ENCODE results near the gene APOM. TPM values are rescaled to one million over a fixed set of nuclear protein-coding genes. Genes with fewer than 3 reads are reported as not detected.

The APOM gene
- total and polyA plus RNA-seq, 2 of the 4 experiments (the other 2 are of a cell fraction): 1.4 to 3.8 TPM

DNA sequence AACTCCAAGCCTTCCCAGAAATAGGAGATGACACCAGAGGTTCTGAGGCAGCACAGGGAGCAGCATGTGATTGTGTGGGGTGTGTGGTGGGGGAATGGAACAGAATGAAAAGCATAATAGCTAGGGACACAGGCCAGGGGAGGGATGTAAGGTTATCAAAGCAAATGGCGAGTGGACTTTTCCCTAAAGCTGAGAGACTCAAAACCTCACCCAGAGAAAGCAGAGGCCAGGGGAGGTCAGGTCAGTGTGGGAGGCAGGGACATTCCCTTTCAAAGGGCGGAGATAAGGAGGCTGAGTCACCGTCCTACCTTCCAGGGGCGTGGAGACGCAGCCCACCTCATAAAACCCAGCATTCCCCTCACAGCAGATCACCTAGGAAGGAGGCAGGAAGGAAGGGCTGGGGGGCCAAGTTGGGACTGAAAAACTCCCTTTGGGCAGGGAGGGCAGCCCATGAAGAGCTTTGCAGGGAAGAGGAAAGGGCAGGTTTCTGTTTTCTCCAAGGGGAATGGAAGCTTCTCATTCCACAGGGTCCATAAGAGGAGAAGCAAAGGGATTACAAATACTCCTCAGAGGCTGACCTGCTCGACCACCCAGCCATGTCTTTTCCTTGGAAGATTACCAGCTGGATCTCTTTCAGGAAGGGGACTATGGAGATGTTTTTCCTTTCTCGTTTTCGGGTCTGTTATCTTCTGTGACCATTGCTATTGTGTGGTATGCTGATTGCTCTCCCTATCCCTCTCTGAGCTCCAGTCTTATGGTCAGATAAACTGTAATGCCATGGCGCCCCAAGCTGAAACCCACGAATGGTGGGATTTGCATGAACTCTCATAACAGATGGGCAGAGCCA, 34.8 kb downstream of the APOM start (continued):
- no peak for TF ChIP-seq RFX5 (IDR thresholded peaks at IDR 0.05; ENCODE audit: low read depth, low read length)

DNA sequence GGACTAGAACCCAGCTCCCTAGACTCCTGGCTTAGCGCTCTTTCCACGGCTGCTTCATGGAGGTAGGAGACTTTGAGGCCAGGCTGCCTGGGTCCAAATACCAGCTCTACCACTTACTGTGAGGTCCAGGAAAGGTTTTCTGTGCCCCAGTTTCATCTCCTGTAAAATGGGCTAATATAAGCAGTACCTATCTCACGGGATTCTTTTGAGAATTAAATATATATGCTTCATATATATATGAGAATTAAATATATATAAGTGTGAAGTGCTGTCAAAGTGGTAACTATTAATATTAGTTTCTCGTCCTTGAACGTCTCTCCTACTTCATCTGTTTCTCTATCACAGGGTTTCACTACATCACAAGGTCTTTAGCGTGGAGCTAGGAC, 35.4 kb downstream of the APOM start:
- BruUV-seq (replicated peaks): no TSS peak
- CTCF ChIA-PET: no interaction called here
- TF ChIP-seq, protein P1, sequence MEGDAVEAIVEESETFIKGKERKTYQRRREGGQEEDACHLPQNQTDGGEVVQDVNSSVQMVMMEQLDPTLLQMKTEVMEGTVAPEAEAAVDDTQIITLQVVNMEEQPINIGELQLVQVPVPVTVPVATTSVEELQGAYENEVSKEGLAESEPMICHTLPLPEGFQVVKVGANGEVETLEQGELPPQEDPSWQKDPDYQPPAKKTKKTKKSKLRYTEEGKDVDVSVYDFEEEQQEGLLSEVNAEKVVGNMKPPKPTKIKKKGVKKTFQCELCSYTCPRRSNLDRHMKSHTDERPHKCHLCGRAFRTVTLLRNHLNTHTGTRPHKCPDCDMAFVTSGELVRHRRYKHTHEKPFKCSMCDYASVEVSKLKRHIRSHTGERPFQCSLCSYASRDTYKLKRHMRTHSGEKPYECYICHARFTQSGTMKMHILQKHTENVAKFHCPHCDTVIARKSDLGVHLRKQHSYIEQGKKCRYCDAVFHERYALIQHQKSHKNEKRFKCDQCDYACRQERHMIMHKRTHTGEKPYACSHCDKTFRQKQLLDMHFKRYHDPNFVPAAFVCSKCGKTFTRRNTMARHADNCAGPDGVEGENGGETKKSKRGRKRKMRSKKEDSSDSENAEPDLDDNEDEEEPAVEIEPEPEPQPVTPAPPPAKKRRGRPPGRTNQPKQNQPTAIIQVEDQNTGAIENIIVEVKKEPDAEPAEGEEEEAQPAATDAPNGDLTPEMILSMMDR (conservative IDR thresholded peaks at IDR 0.05; ENCODE audit: low read depth, low read length): no peak
- TF ChIP-seq POLR2A (IDR thresholded peaks at IDR 0.05; ENCODE audit: low read depth, low read length) (no peak), SMC3 (IDR thresholded peaks at IDR 0.05; ENCODE audit: low read depth, low read length) (no peak), RAD21 (IDR thresholded peaks at IDR 0.05; ENCODE audit: low read length) (no peak), RFX5 (IDR thresholded peaks at IDR 0.05; ENCODE audit: low read depth, low read length) (no peak), NFE2L2 (IDR thresholded peaks at IDR 0.05; ENCODE audit: low read depth, low read length) (no peak), CHD1 (IDR thresholded peaks at IDR 0.05; ENCODE audit: low read depth, low read length) (no peak), RCOR1 (IDR thresholded peaks at IDR 0.05; ENCODE audit: insufficient replicate concordance, low read length) (no peak), CEBPB (IDR thresholded peaks at IDR 0.05; ENCODE audit: low read depth, low read length) (no peak), MAFK (IDR thresholded peaks at IDR 0.05; ENCODE audit: low read depth, low read length) (no peak), MXI1 (IDR thresholded peaks at IDR 0.05; ENCODE audit: borderline replicate concordance, low read depth, low read length) (no peak)
- TF ChIP-seq, protein P2, sequence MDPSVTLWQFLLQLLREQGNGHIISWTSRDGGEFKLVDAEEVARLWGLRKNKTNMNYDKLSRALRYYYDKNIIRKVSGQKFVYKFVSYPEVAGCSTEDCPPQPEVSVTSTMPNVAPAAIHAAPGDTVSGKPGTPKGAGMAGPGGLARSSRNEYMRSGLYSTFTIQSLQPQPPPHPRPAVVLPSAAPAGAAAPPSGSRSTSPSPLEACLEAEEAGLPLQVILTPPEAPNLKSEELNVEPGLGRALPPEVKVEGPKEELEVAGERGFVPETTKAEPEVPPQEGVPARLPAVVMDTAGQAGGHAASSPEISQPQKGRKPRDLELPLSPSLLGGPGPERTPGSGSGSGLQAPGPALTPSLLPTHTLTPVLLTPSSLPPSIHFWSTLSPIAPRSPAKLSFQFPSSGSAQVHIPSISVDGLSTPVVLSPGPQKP (IDR thresholded peaks at IDR 0.05; ENCODE audit: borderline replicate concordance, low read depth, low read length): no peak
- TF ChIP-seq, protein P3, sequence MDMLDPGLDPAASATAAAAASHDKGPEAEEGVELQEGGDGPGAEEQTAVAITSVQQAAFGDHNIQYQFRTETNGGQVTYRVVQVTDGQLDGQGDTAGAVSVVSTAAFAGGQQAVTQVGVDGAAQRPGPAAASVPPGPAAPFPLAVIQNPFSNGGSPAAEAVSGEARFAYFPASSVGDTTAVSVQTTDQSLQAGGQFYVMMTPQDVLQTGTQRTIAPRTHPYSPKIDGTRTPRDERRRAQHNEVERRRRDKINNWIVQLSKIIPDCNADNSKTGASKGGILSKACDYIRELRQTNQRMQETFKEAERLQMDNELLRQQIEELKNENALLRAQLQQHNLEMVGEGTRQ (IDR thresholded peaks at IDR 0.05; ENCODE audit: low read depth, low read length): no peak

More for the DNA sequence above, 35.4 kb downstream of the APOM start:
- no peak overlapping the region for H3K4ac ChIP-seq (ENCODE audit: low read depth, low read length)
- H2BK120ac ChIP-seq (ENCODE audit: low read depth, low read length): no peak overlapping the region
- no peak overlapping the region for H3K18ac ChIP-seq (ENCODE audit: low read depth, low read length)
- no CpG with 5 or more reads among the region's 6 CpGs for WGBS, 2 experiments (ENCODE audit: extremely low coverage in 2 of 2, insufficient read length in 1 of 2)
- no peak overlapping the region for H3K9ac ChIP-seq (ENCODE audit: low read depth, low read length)
- no peaks in the 10 kb centered on the region for H3K4me1 ChIP-seq (ENCODE audit: control insufficient read depth, insufficient read depth, low read length)
- H4K20me1 ChIP-seq (ENCODE audit: insufficient read depth, low read length): no peaks in the 10 kb centered on the region
- H3K36me3 ChIP-seq (ENCODE audit: control insufficient read depth, insufficient read depth, low read length): peaks cover 80% of the 10 kb centered on the region
- no peak overlapping the region for H2BK20ac ChIP-seq (ENCODE audit: low read depth, low read length)
- intact Hi-C loops (cut with micrococcal nuclease) (no loop called here), dilution Hi-C loops (cut with HindIII; ENCODE audit: low sequenced_read_pairs, unreplicated experiment) (no loop called here), in situ Hi-C loops (cut with MboI; ENCODE audit: low sequenced_read_pairs) (no loop called here)
- H3K79me1 ChIP-seq (ENCODE audit: low read depth in 1 of 2, low read length in 2 of 2): peaks cover 4 to 6% of the 10 kb centered on the region in 2 experiments; a peak in 2 of 4 replicates
- no peak overlapping the region for H3K27ac ChIP-seq (ENCODE audit: insufficient read depth, low read length)
- H4K8ac ChIP-seq (ENCODE audit: low read depth in 2 of 2, low read length in 2 of 2): no peak overlapping the region
- ATAC-seq (ENCODE audit: low read depth) (no peak), DNase-seq (no peak)
- H3K27me3 ChIP-seq (ENCODE audit: control insufficient read depth, insufficient read depth, low read length): no peaks in the 10 kb centered on the region
- no peak overlapping the region for H2BK5ac ChIP-seq (ENCODE audit: low read depth, low read length, poor library complexity, severe bottlenecking)
- no peak overlapping the region for H3K14ac ChIP-seq (replicated peaks; ENCODE audit: low read depth, low read length)
- H4K5ac ChIP-seq (ENCODE audit: low read depth, low read length): no peak overlapping the region
- H3K23ac ChIP-seq (ENCODE audit: low read depth, low read length): no peak overlapping the region
- no peaks in the 10 kb centered on the region for H3K9me3 ChIP-seq (ENCODE audit: control insufficient read depth, insufficient read depth, low read length)
- H3K56ac ChIP-seq (ENCODE audit: extremely low read depth, insufficient read depth, low read length): no peak overlapping the region
- H3K4me3 ChIP-seq (ENCODE audit: insufficient read depth, low read depth, low read length): no peak overlapping the region
- no peak overlapping the region for H2BK15ac ChIP-seq (ENCODE audit: low read depth, low read length)
- no peak overlapping the region for H4K91ac ChIP-seq (ENCODE audit: insufficient read depth, low read depth, low read length)
- H3K9me1 ChIP-seq (ENCODE audit: insufficient read depth, low read length): no peaks in the 10 kb centered on the region
- H2AK5ac ChIP-seq (ENCODE audit: low read depth, low read length): no peak overlapping the region
- H3K4me2 ChIP-seq (ENCODE audit: low read depth, low read length): no peak overlapping the region
- no peak overlapping the region for H2AFZ ChIP-seq (replicated peaks; ENCODE audit: low read length, poor library complexity)
- H2AK9ac ChIP-seq (replicated peaks; ENCODE audit: low read depth, low read length, poor library complexity): no peak overlapping the region
- POLR2A ChIA-PET (ENCODE audit: unreplicated experiment): no interaction called here

All from IMR-90 (cell line).